Germinal center (tissue), 1 donor: ENCODE measurements around the gene TPCN2.

Experiments used
- DNase-seq: peaks from one replicate; pipeline ENCODE4 v3.0.0; 2012; ENCODE audit warnings: mixed read lengths, low spot score

Gene TPCN2

GRCh38 chr11:69058511-69059270, 10.0 kb downstream of the TPCN2 start:
- no peak for DNase-seq

- DNase-seq, result no peak
These were observed 10.7 kb downstream of the TPCN2 start for GRCh38 chr11:69059429-69059828.

GRCh38 chr11:69059985-69060384, 11.3 kb downstream of the TPCN2 start:
- no peak for DNase-seq

- DNase-seq, result no peak
These were observed 12.3 kb downstream of the TPCN2 start for GRCh38 chr11:69060806-69061712.

GRCh38 chr11:69061713-69062053, 13.0 kb downstream of the TPCN2 start:
- no peak for DNase-seq

GRCh38 chr11:69062169-69062855, 13.6 kb downstream of the TPCN2 start:
- DNase-seq, result no peak

- no peak for DNase-seq
These were observed 14.3 kb downstream of the TPCN2 start for GRCh38 chr11:69062873-69063651.

GRCh38 chr11:69063652-69064260, 15.0 kb downstream of the TPCN2 start:
- no peak for DNase-seq

- no peak for DNase-seq
These were observed 15.7 kb downstream of the TPCN2 start for GRCh38 chr11:69064394-69064957.

GRCh38 chr11:69065147-69065710, 16.5 kb downstream of the TPCN2 start:
- no peak for DNase-seq

- no peak for DNase-seq
These were observed 17.7 kb downstream of the TPCN2 start for GRCh38 chr11:69066122-69067112.

GRCh38 chr11:69067200-69067599, 18.5 kb downstream of the TPCN2 start:
- DNase-seq, result no peak

- DNase-seq, result no peak
These were observed 22.5 kb downstream of the TPCN2 start for GRCh38 chr11:69071086-69071800.

GRCh38 chr11:69071956-69072355, 23.2 kb downstream of the TPCN2 start:
- no peak for DNase-seq

- DNase-seq, result no peak
These were observed 24.7 kb downstream of the TPCN2 start for GRCh38 chr11:69073469-69073868.

GRCh38 chr11:69074375-69075140, 25.8 kb downstream of the TPCN2 start:
- no peak for DNase-seq

- DNase-seq, result no peak
These were observed 26.8 kb downstream of the TPCN2 start for GRCh38 chr11:69075421-69076128.
